NCI-H128 (cell line): ENCODE data around the gene UNCX.

Experiments used
- DNase-seq: peaks from one replicate; lab custom pipeline; 2025; ENCODE audit not compliant: unreplicated experiment; lab: John Stamatoyannopoulos, UW

UNCX gene

DNA sequence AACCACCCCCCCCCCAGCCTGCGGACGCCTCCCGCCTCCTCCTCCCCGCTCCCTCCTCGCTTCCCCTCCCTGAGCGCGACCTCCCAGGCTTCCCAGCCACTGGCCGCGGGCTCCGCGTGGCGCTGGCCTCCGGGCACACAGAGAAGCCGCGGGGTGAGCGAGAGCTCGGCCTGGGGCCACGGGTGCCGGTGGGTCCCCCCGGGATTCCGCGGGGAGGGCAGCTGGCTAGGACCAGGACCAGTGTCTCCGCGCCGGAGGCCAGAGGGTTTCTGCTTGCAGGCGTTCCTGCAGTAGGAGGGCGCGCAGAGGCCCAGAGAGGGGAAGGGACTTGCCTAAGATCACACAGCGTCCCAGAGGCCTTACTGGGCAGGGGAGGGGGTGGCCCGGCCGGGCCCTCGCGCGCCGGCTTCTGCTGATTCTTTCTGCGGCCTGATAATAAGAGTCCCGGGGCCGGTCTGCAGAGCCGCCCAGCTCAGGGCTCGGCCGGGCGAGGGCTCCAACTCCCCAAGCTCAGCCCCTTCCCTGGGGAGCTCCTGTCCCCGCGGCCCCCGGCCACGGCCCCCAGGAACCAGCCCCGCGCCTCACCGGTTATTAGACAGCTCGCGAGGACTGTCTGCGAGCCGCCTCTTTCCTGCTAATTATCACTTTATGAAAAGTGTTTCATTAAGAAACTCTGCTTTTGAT lies 10.1 kb downstream of the UNCX start:
- DNase-seq, result no peak

DNA sequence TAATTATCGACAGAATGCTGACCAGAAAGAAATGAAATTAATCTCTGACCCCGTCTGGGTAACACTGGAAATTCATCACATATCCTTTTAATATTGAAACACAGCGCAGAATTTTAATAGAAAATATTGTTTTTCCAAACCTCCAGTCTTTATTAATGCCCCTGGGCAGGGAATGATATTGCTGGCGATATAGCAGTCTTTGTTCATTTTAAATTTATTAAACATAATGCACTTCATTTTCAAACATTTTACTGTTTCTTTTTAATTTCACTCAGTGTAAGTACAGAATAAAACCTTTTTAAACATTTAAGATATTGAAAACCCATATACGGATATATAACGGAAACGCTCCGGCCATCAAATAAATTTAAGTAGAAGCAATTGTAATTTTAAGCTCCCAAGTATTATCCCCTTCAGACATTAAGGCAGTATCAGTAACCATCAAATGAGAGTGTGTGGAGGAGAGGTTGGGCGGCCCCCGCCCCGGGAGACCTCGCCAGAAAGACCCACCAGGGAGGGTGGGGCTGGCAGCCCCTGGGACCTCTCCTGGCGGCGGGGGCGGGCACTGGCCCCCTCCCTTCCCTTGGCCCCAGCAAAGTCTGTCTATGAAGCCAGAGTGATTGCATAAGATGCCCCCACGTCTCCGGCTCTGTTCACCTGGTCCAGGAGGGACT lies 10.8 kb downstream of the UNCX start:
- DNase-seq, result no peak

DNA sequence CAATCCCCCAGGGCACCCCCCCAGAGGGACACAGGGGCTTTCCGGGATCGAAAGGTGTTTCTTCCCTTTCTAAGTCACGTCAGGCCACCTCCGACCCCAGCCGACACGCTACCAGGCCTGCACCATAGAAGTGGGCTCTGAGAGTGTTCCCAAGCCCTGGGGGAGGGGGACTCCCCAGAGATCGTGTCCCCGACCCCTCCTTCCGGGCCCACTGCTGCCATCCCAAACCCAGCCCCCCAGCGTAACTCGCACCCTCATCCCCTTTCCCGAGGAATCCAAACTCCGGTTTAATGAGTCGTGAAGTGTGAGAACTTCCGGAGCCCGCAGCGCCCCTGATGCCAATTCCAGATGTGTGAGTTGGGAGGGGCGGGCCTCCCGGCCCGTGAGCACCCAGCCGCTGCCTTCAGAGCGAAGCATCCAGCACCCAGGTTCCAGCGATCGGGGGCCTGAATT lies 11.3 kb downstream of the UNCX start:
- DNase-seq, result no peak

DNA sequence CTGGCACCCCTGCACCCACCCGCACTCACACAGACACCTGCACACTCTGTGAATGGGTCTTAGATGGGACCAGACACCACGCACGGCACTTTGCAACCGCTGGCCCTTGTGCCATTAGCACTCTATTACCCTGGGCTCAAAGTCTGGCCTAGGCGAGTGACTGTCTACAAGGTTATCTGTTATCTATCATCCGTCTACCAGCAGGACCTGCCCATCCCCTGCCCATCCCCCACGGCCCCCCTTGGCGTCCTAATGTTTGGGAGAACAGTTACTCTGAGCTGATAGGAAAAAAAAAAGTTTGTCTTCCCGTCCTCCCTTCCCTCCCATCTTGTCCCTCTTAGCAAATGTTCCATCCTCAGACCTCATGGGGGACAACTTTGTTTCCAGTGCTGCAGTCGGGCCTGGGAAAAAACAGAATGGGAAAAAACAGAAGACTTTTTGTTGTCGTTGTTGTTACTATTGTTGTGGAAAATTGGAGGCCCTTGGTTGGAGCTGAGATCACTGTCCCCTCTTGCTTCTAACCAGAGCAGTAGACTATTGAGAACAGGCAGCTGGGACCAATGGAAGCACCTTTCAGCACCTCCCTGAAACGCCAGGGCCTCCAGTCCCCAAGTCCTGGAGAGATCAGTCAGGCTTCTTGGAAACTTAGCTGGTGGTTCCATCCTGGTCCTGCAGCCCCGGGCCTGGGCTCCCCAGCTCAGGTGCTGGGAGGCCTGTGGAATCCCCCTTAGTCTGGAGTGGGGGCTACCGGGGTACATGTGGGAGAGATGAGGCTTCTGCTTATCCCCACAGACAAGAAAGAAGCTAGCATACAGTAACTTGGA lies 12.2 kb downstream of the UNCX start:
- DNase-seq, result no peak

DNA sequence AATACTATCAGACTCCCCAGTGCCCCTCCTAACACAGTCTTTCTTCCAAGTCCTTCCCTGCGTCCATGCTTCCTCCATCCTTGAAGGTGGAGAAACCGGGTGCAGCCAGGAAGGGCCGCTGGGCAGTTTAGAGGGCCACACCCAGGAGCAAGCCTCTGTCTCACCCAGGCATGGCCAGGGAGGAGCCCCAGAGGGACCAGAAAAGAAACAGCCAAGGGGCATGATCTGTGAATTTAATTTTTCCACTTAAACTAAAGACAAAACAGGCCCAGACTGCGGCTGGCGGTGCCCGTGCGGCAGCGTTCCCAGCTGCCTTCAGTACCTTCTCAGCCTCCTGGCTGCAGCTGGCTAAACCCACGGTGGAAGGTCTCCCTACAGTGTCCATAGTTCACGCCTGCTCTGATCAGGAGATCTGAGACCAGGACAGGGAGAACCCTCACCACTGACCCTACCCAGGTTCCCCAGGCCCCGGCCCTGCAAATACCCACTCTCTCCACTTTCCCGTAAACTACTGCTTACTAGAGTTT lies 12.9 kb downstream of the UNCX start:
- DNase-seq, result no peak

DNA sequence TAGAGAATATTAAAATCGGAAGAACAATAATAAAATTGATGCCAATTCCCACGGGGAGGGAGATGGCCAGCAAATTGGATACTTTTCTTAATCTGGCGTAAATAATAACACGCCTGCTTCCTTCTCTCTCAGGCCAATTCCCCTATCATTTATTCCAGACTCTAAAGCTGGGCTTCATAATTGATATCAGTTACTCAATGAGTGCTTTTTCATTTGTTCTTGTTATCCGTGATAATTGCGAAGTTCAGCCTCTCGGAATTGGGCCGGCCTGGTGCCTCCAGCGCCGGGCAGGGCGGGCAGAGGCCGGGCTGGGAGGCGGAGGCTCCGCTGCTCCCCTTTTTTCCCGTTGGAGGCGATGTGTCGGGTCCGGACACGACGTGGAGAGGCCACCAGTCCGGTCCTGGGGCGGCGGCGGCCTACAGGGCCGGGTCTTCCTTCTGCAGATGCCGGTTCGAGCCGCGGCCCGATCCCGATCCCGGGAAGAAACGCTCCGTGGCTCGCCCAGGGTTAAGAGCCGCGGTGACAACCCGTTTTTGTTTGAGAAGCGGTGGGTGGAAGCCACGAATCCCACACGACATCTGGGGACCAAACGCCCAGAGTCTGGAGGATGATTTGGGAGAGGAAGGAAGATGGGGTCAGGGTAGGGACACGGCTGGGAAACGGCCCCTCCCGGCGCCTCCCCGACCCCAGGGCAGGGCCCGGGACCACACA lies 13.6 kb downstream of the UNCX start:
- no peak for DNase-seq

DNA sequence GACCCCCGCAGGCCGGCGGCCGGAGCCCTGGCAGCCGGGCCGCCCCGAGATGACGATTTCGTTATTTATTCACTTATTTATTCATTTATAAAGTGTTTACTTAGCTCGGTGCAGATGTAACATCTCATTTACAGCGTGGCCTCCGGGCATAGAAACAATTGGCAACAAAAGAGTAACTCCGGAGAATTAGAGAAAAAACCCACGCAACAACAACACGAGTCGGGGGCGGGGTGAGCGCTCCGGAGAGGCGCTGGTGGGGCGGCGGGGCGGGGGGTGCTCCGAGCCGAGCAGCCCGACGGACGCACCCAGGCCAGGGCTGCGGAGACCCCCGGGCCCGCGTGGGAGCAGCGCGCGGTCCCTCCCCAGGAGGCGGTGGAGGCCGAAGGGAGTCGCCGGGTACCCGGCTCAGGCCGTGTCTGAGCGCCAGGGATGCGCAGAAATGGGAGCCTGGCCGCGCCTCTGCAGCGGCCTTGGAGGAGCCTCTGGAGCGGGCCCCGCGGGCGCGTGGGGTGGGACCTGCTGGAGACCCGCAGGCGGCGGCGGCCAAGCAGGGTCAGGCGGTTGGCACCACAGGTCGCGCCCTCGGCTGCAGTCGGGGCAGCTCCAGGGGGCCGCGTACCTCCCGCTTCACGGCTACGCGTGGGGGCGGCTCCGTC lies 14.3 kb downstream of the UNCX start:
- DNase-seq, result no peak

DNA sequence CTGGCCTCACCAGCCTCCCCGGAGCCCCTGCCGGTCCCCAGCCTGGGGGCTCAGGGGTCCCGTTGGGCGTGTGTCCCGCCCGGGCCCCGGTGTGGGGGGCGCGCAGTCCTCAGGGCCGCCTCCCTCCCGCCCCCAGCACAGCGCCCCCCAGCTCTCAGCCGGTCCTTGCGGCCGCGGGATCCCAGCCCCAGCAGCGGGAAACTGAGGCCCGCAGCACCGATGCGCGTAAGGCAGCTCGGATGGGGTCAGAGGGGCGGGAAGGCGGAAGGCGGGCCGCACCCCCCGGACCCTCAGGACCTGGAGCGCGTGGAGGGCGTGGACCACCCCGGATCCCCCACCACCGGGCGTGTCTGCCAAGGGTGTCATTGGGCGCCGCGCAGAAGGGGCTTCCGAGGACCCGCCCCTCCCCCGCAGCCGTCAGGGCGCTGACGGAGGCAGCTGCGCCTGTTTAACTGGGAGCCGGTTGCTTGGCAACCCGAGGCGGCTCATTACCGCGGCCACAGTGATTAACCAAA lies 14.9 kb downstream of the UNCX start:
- DNase-seq, result no peak

DNA sequence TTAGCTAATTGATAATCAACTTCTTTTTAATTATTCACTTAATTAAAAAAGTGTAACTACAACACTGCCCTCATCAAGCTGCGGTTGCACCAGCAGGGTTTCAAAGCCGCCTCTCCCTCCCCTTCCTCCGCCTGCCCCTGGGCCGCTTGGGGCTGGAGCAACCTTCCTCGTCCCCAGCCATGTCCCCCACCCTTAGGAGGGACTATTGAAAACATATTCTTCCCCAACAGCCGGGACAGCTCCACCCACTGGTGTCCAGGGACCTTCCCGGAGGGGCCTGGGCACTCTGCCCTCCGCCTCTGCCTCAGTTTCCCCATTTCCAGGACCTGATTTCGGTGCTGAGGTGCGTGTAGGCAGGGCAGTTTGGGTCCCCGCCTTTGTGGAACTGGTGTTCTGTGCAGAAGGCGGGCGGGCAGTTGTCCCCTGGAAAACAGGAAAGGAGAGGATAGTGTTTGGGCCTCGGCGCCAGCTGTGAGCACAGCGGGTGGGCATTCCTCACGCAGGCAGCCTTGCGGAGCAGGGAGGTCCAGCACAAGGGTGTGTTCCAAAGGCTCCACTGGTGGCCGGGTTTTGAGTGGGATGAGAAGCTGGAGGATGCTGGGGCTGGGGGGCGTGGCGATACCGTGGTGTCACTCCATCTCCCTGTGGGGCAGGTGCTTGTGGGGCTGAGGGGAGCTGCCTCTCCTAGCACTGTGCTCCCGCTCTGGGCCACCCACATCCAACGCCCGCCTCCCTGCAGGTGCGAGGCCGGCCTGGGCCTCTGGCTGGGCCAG lies 15.7 kb downstream of the UNCX start:
- DNase-seq, result no peak

DNA sequence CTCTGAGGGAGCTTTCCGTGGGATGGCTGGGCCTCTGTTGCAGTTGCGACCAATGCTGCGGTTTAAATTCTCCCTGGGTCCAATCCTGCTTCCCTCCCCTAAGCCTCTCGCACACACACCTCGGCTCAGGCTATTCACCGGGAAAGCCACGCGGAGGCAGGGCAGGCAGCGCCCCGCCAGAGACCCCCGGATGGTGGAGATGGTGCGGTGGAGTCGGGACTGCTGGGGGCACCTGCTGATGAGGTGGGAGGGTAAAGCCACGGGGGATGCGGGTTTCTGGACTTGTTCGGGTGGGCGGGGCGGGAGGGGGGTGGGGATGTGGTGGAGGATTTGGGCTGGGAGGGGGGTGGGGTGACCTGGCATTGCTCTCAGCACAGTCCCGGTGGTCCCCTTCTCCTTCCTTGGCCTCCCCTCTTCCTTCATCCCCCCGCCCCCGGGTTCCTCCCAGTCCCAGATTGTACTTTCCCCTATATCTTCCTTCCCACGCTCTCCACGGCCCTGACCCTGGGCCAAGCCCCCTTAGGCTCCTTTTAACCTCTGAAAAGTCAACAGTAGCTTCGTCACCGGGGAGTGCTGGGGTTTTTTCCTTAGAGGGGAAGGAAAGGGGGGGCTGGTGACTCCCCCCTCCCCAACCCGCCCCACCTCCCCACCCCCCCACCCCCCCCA lies 16.4 kb downstream of the UNCX start:
- no peak for DNase-seq

DNA sequence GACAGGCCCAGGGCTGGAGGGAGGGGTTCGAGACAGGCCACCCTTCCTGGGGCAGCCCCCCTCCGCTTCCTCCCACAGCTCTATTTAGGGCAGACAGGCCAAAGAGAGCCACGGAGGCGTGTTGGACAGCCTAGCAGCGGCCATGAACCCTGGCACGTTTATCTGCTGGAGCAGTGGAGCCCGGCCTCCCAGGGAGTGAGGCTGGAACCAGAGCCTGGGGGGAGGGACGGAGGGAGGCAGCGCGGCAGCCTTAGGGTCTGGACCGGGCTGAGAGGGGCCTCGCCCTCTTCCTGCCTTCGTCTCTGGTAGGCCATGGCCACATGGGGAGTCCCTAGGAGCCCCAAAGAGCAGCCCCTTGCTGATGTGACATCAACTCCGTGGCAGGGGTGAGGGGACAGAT lies 17.1 kb downstream of the UNCX start:
- no peak for DNase-seq

DNA sequence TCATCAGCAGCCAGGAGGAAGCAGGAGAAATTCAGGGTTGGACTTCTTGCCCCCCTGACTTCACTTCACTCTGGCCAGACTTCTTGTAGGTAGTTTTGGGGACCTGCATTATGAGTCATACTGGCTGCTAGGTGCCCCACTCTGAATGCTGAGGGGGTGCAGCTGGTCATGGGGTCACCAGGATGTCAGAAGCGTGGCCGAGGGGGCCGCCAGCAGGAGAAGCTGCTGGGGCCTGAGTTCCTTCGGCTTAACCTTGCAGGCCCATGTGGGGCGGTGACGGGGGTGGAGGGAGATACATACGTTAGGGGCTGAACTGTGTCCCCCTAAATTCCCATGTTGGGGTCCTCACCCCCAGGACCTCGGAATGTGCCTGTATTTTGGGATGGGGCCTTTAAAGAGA lies 18.2 kb downstream of the UNCX start:
- DNase-seq, result no peak

DNA sequence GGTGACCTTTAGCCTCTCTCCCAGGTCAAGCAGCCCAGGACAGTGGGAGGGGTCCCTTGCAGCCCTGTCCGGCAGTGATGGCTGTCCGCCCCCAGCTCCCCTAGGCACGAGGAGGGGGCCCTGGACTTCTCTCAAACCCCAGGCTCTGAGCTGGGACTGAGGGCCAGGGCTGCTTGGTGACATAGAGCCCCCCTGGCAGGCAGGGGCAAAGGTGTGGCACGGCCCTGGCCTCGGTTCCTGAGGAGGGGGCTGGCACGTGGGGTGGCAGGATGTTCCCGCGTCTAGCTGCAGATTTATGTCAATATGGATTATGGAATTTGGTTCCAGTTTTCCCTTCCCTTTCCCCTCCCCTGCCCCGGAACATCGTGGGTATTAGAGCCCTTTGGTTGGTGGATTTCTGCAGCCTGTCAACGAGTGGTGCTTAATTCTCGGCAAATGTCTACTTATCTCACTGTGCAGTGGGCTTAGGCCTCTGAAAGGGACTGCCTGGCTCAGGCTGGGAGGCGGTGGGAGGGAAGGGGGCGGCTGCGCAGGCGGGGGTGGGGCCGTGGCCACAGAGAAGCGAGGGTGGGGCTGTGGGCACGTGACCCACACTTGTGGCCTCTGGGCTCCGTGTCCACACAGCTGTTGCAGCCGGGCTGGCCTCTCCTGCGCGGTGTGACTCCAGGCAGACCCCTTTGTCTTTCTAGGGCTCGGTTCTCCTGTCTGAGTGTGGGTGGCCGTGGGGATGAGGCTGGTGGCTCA lies 19.3 kb downstream of the UNCX start:
- DNase-seq, result no peak

DNA sequence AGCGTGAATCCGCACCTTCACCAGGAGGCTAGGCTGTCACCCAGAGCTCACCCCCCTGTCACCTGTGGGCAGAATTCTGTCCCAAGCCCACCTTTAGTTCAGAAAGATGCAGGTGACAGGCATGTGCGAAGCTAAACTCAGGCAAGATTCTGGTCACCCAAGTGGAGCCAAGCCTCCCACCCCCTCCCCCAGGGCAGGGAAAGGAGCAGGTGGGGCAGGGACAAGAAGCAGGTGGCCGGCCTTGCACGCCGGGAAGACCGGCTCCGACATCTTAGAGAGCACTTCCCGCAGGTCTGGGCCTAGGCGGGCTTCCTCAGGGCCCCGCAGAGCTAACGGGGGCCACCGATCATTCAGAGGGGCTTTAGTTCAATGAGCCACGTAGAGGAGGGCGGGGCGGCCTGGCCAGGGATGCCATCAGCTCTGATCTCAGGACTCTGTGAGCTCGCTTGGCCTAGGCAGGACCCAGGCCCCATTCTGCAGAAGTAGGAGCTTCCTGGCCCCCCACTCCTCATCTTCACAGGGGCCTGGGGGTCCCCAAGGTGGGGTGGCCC lies 19.9 kb downstream of the UNCX start:
- DNase-seq, result no peak

DNA sequence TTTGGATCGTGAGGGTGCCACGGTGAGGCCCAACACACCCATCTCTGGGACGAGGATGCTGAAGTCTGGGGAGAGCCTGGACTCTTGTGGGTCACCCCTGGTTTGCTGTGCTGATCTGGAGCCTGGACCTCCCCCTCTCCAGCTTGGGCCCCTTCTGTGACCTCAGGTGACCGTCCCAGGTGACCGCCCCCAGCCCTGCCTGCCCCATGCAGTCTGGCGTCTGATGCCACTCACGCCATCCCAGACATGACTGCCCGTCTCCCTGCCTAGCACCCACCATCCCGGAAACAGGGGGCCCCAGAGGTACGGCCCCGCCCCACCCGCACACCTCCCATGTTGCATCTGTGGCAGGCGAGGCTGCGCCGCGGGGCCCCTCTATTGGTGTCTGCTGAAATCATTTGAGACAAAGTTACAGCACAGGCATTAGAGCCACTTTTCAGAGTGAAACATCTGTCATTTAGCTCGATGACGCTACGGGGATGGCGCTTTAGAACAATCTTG lies 21.1 kb downstream of the UNCX start:
- no peak for DNase-seq

DNA sequence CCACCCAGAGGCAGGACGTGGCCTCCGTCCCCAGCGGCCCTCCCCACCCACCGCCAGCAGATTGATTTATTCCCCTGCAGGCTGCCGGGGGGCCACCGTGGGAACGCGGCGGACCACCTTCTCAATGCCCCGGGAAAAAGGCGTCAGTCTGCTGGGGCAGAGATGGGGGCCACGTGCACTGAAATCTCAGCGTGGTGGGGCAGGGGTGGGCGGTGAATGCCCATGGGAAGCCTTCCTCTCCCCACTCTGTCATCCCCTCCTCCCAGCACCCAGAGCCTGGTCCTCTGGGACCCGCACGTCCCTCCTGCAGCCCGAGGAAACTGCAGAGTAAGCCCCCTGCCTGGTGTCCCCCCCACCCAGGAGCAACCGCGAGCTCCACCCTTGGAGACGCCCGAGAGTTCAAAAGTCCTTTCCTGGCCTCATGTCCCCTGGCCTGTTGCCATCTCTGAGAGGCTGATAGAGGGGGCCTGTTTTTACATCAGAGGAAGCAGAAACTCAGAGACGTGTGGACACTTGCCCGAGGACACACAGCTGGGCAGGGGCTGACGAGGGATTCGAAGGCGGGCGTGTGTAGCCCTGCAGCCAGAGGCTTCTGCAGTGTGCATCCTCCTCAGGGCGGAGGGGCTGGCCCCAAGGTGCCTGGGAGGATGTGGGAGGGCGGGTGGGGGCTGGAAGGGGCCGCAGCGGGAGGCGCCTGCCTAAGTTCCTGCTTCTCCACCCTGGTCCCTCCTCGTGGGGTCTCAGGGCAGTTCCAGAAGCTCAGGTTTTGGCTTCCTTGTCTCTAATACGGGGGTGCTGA lies 21.8 kb downstream of the UNCX start:
- no peak for DNase-seq
